GM08714 (cell line): ENCODE results near the gene TOP2A.

ENCODE experiments used
- H3K4me3 ChIP-seq: fragments of 200-500 bp; sonication (Bioruptor generic); 2 replicates; pipeline ENCODE4 v1.5.1; 2014; ENCODE audit warnings: mild to moderate bottlenecking, low read length, inconsistent platforms
- ZNF274 ChIP-seq: IDR thresholded peaks from 2 replicates; pipeline ENCODE4 v1.6.1; 2012; ENCODE audit warnings: mild to moderate bottlenecking, low read depth, low read length

The TOP2A gene

DNA sequence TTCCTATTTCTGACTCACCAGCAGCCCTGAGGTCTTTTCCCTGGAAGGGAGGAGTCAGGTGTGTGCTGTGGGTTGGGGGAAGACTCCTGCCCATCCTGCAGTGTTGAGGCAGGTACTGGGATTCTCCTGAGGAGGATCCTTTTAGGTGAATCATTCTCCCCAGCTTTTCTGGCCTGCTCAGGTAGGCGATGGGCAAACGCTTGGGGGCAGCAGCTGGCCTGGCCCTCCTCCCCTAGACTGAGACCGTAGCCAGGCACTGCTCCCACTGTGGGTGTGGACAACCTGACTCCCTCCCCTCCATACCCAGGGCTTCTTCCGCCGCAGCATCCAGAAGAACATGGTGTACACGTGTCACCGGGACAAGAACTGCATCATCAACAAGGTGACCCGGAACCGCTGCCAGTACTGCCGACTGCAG, 68.2 kb downstream of the TOP2A start:
- no peak for TF ChIP-seq ZNF274
- no peak overlapping the region for H3K4me3 ChIP-seq

DNA sequence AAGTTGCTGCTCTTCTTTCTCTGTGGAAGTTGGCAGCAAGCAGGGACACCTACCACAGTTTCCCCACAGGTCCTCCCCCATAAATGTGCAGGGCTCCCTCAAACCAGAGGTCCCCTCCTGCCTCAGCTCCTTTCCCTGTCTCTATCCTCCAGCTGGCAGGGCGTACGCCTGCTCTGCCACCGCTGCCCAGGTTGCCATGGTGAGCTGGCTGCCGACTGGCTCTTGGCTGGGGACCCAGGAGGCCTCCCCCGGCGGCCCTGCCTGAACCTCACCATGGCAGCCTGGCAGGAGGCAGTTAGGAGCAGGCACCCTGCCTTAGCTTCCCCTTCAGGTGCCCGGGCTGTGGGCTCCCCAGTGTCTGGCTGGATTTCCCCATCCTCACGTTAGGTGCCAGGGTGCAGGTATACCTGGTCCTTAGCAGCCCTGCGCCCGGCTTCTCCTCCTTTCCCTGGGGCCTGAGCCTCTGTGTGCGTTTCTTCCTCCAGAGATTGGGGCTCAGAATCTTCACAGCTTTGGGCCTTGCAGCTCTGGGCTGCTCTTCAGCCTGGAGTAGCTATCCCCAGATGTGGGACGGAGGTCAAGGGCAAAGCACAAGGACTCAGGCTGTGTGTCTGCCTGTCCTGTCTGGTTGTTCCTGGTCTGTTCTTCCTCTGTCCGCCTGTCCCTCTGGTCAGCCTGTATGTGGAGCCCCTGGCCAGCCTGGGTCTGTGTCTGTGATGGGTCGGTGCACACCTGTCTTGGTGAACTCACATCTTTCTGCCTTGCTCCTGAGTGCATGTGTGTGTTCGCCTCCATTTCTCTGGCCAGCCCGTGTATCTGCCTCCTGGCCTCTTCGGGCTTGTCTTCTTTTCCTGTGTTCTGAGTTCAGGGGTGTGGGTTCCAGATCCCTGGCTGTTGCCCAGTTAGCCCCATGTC, 68.9 kb downstream of the TOP2A start:
- TF ChIP-seq ZNF274 = no peak
- no peak overlapping the region for H3K4me3 ChIP-seq

DNA sequence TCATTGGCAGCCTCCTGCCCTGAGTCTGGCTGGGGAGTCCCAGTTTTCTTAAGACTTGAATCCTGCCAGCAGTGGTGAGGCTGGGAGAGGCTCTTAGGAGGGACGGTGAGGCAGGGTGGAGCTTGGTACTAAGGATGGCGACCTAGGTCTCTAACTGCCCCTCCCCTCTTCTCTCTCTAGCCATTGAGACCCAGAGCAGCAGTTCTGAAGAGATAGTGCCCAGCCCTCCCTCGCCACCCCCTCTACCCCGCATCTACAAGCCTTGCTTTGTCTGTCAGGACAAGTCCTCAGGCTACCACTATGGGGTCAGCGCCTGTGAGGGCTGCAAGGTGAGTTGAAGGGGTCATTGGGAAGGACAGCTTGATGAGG, 69.6 kb downstream of the TOP2A start:
- no peak overlapping the region for H3K4me3 ChIP-seq

DNA sequence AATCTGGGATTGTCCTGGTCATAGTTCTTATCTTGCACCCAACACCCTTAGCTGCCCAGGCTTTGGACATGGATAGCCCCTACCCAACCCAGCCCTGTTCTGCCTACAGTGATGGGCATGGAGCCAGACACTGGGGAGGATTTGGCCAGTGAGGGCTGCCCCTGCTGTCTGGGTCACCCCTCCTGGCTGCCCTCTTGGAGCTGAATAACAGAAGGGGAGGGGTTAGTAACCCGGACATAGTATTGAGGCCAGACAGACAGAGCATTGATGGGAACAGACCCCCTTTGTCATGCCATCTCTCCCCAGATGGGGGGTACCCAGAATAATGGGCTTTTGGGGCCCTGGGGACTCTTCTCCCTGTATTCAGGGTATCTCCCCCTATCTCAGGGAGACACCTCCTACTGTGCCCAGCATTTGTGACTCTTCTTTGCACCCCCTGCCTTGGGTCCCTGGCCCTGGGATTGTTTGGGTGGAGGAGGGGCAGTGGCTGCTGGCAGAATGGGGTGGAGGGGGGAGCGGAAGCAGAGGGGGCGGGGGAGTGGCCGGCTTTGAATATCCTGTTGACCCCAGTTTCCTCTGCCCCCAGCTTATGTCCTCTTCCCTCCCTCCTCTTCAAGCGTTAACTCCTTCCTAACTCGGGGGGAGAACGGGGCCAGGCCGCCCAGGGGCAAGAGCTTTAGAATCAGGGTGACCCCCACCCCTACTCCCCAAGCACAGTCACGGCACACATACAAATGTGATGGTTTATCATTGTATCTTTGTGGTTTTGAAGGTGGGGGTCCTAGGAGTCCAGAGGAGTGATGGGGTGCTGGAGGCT, 70.2 kb downstream of the TOP2A start:
- no peak overlapping the region for H3K4me3 ChIP-seq
- no peak for TF ChIP-seq ZNF274

More for the DNA sequence above, 69.6 kb downstream of the TOP2A start:
- no peak for TF ChIP-seq ZNF274

DNA sequence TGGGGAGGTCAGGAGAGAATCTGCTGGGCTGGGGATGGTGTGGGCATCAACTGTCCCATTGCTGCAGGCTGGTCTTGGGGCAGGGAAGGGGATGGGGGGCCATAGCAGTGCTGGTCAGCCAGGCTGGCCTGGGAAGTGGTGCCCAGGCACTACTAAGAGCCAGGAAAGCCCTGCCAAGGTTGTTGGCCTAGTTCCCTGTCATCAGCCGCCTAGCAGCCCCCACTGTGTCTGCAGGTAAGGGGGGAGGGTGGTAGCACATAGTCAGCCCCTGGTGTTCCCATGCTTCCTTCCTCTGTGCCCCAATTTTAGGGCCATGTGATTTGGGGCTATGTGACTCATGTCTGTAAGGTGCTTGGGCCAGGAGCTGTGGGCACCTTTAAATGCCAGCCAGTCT, 70.9 kb downstream of the TOP2A start:
- no peak for TF ChIP-seq ZNF274
- no peak overlapping the region for H3K4me3 ChIP-seq

DNA sequence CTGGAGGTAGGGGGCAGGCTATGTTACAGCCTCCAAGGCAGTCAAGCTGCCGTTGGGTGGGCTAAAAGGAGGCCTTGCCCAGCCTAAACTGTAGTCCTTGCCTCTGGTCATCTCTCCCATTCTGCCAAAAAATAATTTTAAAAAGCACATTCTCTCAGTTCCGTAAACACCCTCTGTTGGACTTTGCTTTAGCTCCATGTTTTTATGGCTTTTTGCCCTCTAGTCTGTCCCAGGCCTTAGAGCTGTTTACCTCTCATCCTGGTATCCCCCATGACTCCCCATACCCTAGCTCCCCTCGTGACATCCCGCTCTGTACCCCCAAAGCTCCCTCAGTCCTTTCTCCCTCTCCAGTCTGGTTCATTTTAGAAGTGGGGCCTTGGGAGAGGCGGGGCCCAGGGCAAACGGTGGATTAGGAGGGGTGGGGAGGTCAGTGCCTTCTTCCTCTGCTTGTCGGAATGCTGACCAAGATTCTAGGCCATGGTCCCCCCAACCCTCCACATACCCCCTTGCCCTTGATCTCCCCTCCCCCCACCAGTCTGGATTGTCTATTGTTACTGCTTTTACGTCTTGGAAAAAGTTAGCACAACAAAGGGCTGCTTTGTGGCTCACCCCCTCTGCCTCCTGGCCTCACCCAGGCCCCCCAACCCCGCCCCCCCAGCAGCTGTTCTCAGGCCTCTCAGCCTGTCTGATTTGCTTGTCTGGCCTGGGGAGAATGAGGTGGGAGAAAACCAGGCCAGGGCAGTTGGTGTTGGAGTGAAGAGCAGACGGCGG, 71.5 kb downstream of the TOP2A start:
- no peak overlapping the region for H3K4me3 ChIP-seq
- no peak for TF ChIP-seq ZNF274

DNA sequence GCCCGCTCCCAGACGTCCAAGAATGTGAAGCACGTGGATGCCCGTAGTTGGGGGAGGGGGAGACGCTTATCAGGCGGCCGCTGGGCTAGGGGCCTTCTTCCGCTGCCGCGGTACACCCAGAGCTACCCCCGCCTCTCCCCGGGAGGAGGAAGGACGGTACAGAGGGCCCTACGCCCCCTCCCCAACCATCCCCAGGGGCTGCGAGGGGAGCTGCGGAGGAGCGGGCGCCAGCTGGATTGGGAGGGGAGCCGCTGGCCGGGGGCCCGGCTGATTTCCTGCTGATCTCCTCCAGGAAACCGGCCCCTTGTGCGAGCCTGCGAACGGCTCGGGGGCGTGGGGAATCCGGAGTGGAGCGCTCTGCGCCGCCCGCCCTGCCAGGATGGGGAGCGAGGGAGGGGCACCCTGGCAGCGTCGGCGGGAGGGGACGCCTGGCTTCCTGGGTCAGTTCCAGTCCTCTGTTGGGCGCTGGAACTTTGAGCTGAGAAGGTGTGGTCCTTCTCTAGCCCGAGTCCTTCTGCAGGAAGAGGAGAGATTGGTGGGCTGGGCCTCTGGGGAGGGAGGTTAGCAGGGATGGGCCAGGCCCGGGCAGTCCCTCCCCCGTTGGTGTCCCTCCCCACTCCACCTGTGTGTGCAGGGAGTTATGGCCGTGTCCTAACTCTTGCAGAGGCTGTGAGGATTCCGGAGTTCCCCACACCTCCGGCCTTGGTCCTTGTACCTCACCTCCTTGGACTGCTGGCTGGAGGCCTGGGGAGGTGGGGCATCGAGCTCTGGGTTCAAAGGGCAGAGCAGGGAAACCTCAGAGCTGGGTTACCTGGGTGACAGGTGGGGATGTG, 72.3 kb downstream of the TOP2A start:
- H3K4me3 ChIP-seq = no peak overlapping the region; the same call in 1 of the 2 replicates
- no peak for TF ChIP-seq ZNF274

DNA sequence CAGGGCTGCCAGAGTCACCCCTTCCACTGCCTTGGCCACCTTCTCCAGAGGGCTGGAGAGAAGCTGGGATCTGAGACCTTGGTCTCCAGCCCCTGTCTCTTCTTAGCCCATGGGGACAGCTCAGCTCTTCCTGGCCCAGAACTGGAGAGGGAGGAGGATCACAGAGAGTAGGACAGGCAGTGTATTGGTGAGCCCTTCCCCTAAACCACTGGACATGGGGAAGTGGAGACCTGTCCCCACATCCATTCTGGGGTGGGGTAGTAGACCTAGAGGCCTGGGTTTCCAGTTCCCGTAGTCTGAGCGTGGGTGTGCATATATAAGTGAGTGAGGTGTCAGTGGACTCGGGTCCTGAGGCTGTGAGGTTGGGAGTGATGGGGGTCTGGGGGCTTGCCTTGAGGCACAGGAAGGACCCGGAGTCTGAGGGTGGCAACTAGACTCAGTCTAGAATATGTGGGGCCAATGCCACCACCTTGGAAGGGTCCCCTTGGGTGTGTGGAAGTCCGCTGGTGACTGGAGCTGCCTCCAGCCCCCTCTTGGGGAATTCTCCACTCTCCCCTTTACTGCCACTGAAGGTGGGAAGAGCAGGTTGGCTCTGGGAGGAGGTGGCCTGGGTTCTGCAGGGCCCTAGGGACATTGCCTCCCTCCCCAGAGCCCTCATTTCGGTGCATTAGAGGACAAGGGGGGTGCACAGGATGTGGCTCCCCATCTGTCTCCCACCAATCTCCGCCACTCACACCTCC, 73.1 kb downstream of the TOP2A start:
- TF ChIP-seq ZNF274 = no peak
- H3K4me3 ChIP-seq = no peak overlapping the region; the same call in 1 of the 2 replicates

DNA sequence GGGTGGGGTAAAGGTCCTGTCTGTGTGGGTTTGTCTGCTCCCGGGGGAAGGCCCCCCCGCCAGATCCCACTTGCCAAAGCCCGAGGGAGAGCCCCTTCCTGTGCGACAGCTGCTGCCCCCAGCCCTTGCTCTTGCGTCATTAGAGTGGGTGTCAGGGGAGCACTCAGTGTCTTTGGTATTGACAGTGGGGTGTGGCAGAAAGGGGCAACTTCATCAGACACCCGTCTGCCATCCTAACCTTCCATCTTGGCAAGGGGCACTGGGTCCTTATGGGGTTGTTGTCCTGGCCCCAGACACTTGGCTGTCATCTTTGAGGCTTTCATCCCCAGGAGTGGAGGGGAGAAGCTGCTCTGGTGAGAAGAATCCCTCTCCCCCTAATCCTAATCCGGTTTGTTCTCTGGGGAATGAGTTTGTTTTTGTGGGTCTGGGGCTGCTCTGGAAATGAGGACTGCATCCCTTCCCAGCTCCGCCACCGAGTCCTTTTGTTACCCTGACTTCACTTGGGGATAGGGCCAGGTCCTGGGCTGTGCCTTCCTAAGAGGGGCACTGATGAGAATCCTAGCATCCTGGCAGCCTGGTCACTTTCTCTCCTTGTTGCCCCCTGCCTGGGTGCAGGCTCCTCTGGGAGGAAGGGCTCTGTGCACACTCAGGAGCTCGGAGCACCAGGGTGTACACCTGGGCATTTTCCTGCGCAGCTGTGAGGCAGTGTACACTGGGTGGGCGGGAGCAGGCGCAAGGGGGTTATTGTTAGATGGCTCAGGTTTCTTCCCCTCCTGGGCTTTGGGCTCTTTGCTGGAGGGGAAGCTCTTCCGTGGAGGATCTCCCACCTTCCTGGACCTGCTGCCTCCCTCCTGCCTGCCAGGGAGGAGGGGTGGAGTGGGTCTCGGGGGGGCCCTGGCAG, 74.2 kb downstream of the TOP2A start:
- H3K4me3 ChIP-seq = no peak overlapping the region
- no peak for TF ChIP-seq ZNF274

DNA sequence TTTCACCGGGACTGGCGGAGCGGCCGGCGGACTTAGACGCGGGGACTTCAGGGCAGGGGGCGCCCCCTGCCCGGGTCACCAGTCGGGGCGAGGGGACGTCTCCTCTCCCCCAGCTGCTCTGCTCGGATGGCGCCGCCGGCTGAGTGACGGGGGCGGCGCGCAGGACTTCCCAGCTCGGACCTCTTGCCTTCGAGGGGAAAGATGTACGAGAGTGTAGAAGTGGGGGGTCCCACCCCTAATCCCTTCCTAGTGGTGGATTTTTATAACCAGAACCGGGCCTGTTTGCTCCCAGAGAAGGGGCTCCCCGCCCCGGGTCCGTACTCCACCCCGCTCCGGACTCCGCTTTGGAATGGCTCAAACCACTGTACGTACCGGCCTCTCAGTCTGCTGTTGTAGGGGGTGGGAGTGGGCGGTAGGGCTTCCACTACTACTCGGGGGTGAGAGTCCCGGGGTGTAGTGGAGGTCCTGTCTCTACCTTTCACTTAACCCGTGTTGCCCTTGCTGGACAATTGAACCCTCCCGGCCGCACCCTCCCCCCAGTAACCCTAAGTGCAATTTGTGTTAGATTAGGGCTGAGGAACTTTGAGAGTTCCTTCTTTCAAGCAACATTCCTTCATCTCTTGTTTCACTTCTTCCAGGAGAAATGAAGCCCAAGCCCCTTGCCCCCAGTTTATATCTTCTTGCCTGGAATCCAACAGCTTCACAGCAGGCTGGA, 75.0 kb downstream of the TOP2A start:
- no peak for TF ChIP-seq ZNF274
- H3K4me3 ChIP-seq = peak overlapping the region; percentile 24; the same call in 1 of the 2 replicates
